ENCODE results near the gene FBXL17.
"Not testable (repeated sequence)": the region's sequence is repeated elsewhere in the genome, so short reads cannot be mapped to it uniquely, and the experiment has no call there.

FBXL17 gene

GRCh38 chr5:108216890-108217289 lies 165.0 kb downstream of the FBXL17 start:
- Mint-ChIP-seq H3K36me3 (ENCODE audit: low read depth) (peaks cover 51% of the 10 kb centered on the region), H3K4me1 (ENCODE audit: low read depth) (no peaks in the 10 kb centered on the region)

GRCh38 chr5:108214857-108215256 lies 167.0 kb downstream of the FBXL17 start:
- no peak for DNase-seq
- no peak overlapping the region for H3K27ac Mint-ChIP-seq
- peaks cover 38% of the 10 kb centered on the region for H3K36me3 Mint-ChIP-seq (ENCODE audit: low read depth)
- no peaks in the 10 kb centered on the region for H3K27me3 Mint-ChIP-seq
- H3K4me1 Mint-ChIP-seq (ENCODE audit: low read depth): no peaks in the 10 kb centered on the region
- H3K9me3 Mint-ChIP-seq: peaks cover 16% of the 10 kb centered on the region
- no peak overlapping the region for H3K4me3 Mint-ChIP-seq

More at GRCh38 chr5:108216890-108217289, 165.0 kb downstream of the FBXL17 start:
- Mint-ChIP-seq H3K27me3 (no peaks in the 10 kb centered on the region), H3K27ac (no peak overlapping the region), H3K4me3 (no peak overlapping the region), H3K9me3 (peaks cover 21% of the 10 kb centered on the region)
- DNase-seq: no peak

- H3K4me3 Mint-ChIP-seq: no peak overlapping the region
- no peak overlapping the region for H3K27ac Mint-ChIP-seq
Measured at GRCh38 chr5:108212775-108213346, 169.0 kb downstream of the FBXL17 start.

GRCh38 chr5:108206707-108207106 lies 175.2 kb downstream of the FBXL17 start:
- H3K4me1 Mint-ChIP-seq (ENCODE audit: low read depth): no peaks in the 10 kb centered on the region
- peaks cover 5% of the 10 kb centered on the region for H3K9me3 Mint-ChIP-seq
- DNase-seq: no peak
- no peaks in the 10 kb centered on the region for H3K27me3 Mint-ChIP-seq
- H3K4me3 Mint-ChIP-seq: no peak overlapping the region
- H3K27ac Mint-ChIP-seq: no peak overlapping the region
- H3K36me3 Mint-ChIP-seq (ENCODE audit: low read depth): peaks cover 2% of the 10 kb centered on the region

More at GRCh38 chr5:108212775-108213346, 169.0 kb downstream of the FBXL17 start:
- H3K27me3 Mint-ChIP-seq: no peaks in the 10 kb centered on the region
- no peaks in the 10 kb centered on the region for H3K4me1 Mint-ChIP-seq (ENCODE audit: low read depth)
- H3K9me3 Mint-ChIP-seq: peaks cover 20% of the 10 kb centered on the region
- DNase-seq: no peak
- peaks cover 26% of the 10 kb centered on the region for H3K36me3 Mint-ChIP-seq (ENCODE audit: low read depth)

GRCh38 chr5:108201721-108202120 lies 180.2 kb downstream of the FBXL17 start:
- Mint-ChIP-seq H3K4me1 (ENCODE audit: low read depth) (no peaks in the 10 kb centered on the region), H3K9me3 (no peaks in the 10 kb centered on the region), H3K27ac (no peak overlapping the region), H3K27me3 (no peaks in the 10 kb centered on the region), H3K36me3 (ENCODE audit: low read depth) (no peaks in the 10 kb centered on the region), H3K4me3 (no peak overlapping the region)
- no peak for DNase-seq

- H3K4me3 Mint-ChIP-seq: no peak overlapping the region
- H3K4me1 Mint-ChIP-seq (ENCODE audit: low read depth): peaks cover 1% of the 10 kb centered on the region
- no peak for DNase-seq
- no peaks in the 10 kb centered on the region for H3K27me3 Mint-ChIP-seq
- H3K36me3 Mint-ChIP-seq (ENCODE audit: low read depth): no peaks in the 10 kb centered on the region
- no peaks in the 10 kb centered on the region for H3K9me3 Mint-ChIP-seq
- no peak overlapping the region for H3K27ac Mint-ChIP-seq
Measured at GRCh38 chr5:108196276-108196675, 185.6 kb downstream of the FBXL17 start.

GRCh38 chr5:108193021-108193795 lies 188.7 kb downstream of the FBXL17 start:
- H3K4me1 Mint-ChIP-seq (ENCODE audit: low read depth): peaks cover 1% of the 10 kb centered on the region
- no peak for DNase-seq
- H3K27ac Mint-ChIP-seq: no peak overlapping the region
- no peaks in the 10 kb centered on the region for H3K9me3 Mint-ChIP-seq
- H3K4me3 Mint-ChIP-seq: no peak overlapping the region
- H3K27me3 Mint-ChIP-seq: no peaks in the 10 kb centered on the region
- peaks cover 2% of the 10 kb centered on the region for H3K36me3 Mint-ChIP-seq (ENCODE audit: low read depth)

- DNase-seq: no peak
- Mint-ChIP-seq H3K9me3 (no peaks in the 10 kb centered on the region), H3K36me3 (ENCODE audit: low read depth) (peaks cover 27% of the 10 kb centered on the region), H3K4me3 (no peak overlapping the region), H3K4me1 (ENCODE audit: low read depth) (no peaks in the 10 kb centered on the region), H3K27me3 (no peaks in the 10 kb centered on the region), H3K27ac (no peak overlapping the region)
Measured at GRCh38 chr5:108184940-108185339, 197.0 kb downstream of the FBXL17 start.

- Mint-ChIP-seq H3K4me1 (ENCODE audit: low read depth) (no peaks in the 10 kb centered on the region), H3K27me3 (no peaks in the 10 kb centered on the region), H3K36me3 (ENCODE audit: low read depth) (peaks cover 23% of the 10 kb centered on the region), H3K4me3 (no peak overlapping the region), H3K9me3 (no peaks in the 10 kb centered on the region), H3K27ac (no peak overlapping the region)
- DNase-seq: no peak
Measured at GRCh38 chr5:108181975-108182374, 199.9 kb downstream of the FBXL17 start.

GRCh38 chr5:108174286-108174685 lies 207.6 kb downstream of the FBXL17 start:
- no peaks in the 10 kb centered on the region for H3K9me3 Mint-ChIP-seq
- no peak overlapping the region for H3K4me3 Mint-ChIP-seq
- H3K27me3 Mint-ChIP-seq: no peaks in the 10 kb centered on the region
- no peak for DNase-seq
- no peaks in the 10 kb centered on the region for H3K4me1 Mint-ChIP-seq (ENCODE audit: low read depth)
- H3K27ac Mint-ChIP-seq: no peak overlapping the region
- peaks cover 13% of the 10 kb centered on the region for H3K36me3 Mint-ChIP-seq (ENCODE audit: low read depth)

GRCh38 chr5:108171759-108172158 lies 210.1 kb downstream of the FBXL17 start:
- H3K4me3 Mint-ChIP-seq: no peak overlapping the region
- no peak for DNase-seq
- H3K4me1 Mint-ChIP-seq (ENCODE audit: low read depth): no peaks in the 10 kb centered on the region

GRCh38 chr5:108168915-108169314 lies 213.0 kb downstream of the FBXL17 start:
- Mint-ChIP-seq H3K4me3 (no peak overlapping the region), H3K27ac (no peak overlapping the region), H3K4me1 (ENCODE audit: low read depth) (no peaks in the 10 kb centered on the region), H3K36me3 (ENCODE audit: low read depth) (peaks cover 9% of the 10 kb centered on the region), H3K27me3 (no peaks in the 10 kb centered on the region), H3K9me3 (no peaks in the 10 kb centered on the region)
- DNase-seq: no peak

More at GRCh38 chr5:108171759-108172158, 210.1 kb downstream of the FBXL17 start:
- peaks cover 13% of the 10 kb centered on the region for H3K36me3 Mint-ChIP-seq (ENCODE audit: low read depth)
- no peaks in the 10 kb centered on the region for H3K9me3 Mint-ChIP-seq
- no peaks in the 10 kb centered on the region for H3K27me3 Mint-ChIP-seq
- H3K27ac Mint-ChIP-seq: no peak overlapping the region

GRCh38 chr5:108167174-108167573 lies 214.7 kb downstream of the FBXL17 start:
- peaks cover 7% of the 10 kb centered on the region for H3K36me3 Mint-ChIP-seq (ENCODE audit: low read depth)
- no peak for DNase-seq
- no peaks in the 10 kb centered on the region for H3K27me3 Mint-ChIP-seq
- no peak overlapping the region for H3K27ac Mint-ChIP-seq
- H3K4me3 Mint-ChIP-seq: no peak overlapping the region
- no peaks in the 10 kb centered on the region for H3K4me1 Mint-ChIP-seq (ENCODE audit: low read depth)
- H3K9me3 Mint-ChIP-seq: no peaks in the 10 kb centered on the region

- no peaks in the 10 kb centered on the region for H3K27me3 Mint-ChIP-seq
- no peak for DNase-seq
- H3K9me3 Mint-ChIP-seq: no peaks in the 10 kb centered on the region
- no peaks in the 10 kb centered on the region for H3K4me1 Mint-ChIP-seq (ENCODE audit: low read depth)
- peaks cover 6% of the 10 kb centered on the region for H3K36me3 Mint-ChIP-seq (ENCODE audit: low read depth)
- no peak overlapping the region for H3K4me3 Mint-ChIP-seq
- no peak overlapping the region for H3K27ac Mint-ChIP-seq
Measured at GRCh38 chr5:108164574-108164973, 217.3 kb downstream of the FBXL17 start.

- not testable (repeated sequence) for H3K9me3 Mint-ChIP-seq; DNase-seq; H3K27ac Mint-ChIP-seq; H3K4me1 Mint-ChIP-seq (ENCODE audit: low read depth); H3K4me3 Mint-ChIP-seq; H3K27me3 Mint-ChIP-seq
- peaks cover 10% of the 10 kb centered on the region for H3K36me3 Mint-ChIP-seq (ENCODE audit: low read depth)
Measured at GRCh38 chr5:108152854-108153253, 229.0 kb downstream of the FBXL17 start.

All from activated T-cell treated with anti-CD3 and anti-CD28 coated beads, Interleukin-2, amount 50 U/mL, for 24 hours (primary cell).